Measurements from ENCODE around the gene COL4A1. TPM values are rescaled to one million over a fixed set of nuclear protein-coding genes. Genes with fewer than 3 reads are reported as not detected.
"Not testable (repeated sequence)": the region's sequence is repeated elsewhere in the genome, so short reads cannot be mapped to it uniquely, and the experiment has no call there.

COL4A1 gene
- total RNA-seq, 2 donors from 2014 or later = 140 to 201 TPM

DNA sequence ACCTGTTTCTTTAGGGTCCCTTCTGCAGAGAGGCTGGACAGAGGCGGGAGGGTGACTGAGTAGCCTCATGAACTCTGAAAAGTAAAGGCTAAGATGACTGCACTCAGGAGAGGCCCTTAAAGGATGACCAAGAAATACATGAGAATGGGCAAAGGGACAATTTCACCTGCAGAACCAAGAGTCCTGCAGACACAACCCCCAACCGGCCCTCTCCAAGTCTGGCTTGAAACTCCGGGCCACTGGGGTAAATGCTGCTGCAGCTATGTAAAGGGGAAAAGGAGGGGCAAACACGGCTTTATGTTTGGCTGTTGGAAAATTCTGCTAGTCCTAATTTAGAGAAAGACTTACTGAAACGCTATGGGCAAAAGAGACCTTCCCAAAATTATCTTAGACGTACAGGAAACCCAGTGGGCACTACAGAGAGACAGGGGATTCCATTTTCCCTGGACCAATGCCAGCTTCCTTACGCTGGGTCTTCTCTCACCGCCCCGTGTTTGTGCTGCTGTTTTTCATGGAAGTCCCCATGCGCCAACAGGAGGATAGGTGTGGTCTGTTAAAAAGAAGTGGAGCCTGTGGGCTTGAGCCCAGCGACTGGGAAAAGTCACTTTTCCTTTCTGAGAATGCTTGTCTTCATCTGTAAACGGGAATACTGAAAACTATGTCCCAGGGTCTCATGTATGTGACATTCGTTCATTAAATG is 10.7 kb upstream of the COL4A1 start:
- peaks cover 0 to 94% of the 10 kb centered on the region in 2 donors for H3K4me1 ChIP-seq
- H3K27me3 ChIP-seq = no peaks in the 10 kb centered on the region
- no peak overlapping the region for H3K4me3 ChIP-seq
- no peak overlapping the region for H3K27ac ChIP-seq
- peaks cover 14% of the 10 kb centered on the region for H3K36me3 ChIP-seq
- DNase-seq (ENCODE audit: low spot score) = peak; percentile 55
- no peaks in the 10 kb centered on the region for H3K9me3 ChIP-seq
- TF ChIP-seq, protein P1, sequence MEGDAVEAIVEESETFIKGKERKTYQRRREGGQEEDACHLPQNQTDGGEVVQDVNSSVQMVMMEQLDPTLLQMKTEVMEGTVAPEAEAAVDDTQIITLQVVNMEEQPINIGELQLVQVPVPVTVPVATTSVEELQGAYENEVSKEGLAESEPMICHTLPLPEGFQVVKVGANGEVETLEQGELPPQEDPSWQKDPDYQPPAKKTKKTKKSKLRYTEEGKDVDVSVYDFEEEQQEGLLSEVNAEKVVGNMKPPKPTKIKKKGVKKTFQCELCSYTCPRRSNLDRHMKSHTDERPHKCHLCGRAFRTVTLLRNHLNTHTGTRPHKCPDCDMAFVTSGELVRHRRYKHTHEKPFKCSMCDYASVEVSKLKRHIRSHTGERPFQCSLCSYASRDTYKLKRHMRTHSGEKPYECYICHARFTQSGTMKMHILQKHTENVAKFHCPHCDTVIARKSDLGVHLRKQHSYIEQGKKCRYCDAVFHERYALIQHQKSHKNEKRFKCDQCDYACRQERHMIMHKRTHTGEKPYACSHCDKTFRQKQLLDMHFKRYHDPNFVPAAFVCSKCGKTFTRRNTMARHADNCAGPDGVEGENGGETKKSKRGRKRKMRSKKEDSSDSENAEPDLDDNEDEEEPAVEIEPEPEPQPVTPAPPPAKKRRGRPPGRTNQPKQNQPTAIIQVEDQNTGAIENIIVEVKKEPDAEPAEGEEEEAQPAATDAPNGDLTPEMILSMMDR (IDR thresholded peaks at IDR 0.05) = no peak

DNA sequence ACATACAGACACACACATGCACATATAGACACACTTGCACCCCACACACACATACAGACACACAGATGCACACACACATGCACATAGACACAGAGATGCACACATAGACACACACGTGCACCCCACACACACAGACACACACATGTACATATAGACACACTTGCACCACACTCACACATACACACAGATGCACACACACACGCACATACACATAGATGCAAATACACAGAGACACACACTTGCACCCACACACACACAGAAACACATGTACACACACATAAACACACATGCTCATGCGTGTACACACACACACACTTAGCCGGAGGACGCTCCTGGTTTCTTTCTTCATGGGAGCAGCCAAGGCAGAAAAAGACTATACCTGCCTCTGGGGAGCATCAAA is 10.1 kb upstream of the COL4A1 start:
- peak; percentile 49 for DNase-seq (ENCODE audit: low spot score)
- no peaks in the 10 kb centered on the region for H3K9me3 ChIP-seq
- H3K27me3 ChIP-seq = no peaks in the 10 kb centered on the region
- no peak overlapping the region for H3K27ac ChIP-seq
- H3K4me1 ChIP-seq = peaks cover 0 to 94% of the 10 kb centered on the region in 2 donors
- TF ChIP-seq, protein P1 (IDR thresholded peaks at IDR 0.05) = no peak
- no peak overlapping the region for H3K4me3 ChIP-seq
- H3K36me3 ChIP-seq = peaks cover 14% of the 10 kb centered on the region

DNA sequence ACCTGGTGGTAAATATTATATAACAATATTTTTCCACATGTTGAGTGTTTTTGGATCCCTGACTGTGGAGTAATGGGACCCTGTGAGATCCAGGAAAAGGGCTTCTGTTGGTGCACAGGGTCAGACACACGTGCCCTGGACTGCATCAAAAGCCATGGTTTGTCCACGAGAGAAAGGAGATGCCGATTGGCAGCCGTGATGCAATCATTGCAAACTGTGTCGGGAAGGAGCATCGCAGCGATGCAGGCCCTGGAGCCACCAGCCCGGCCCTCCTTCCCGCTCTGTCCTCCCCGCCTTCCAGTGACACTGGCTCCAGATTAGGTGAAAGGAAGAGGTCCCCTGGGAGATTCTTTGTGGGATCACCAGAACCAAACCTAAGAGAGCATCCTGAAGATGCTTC is 9.2 kb upstream of the COL4A1 start:
- DNase-seq (ENCODE audit: low spot score) = peak; percentile 56
- Histone ChIP-seq H3K9me3 (no peaks in the 10 kb centered on the region), H3K4me3 (no peak overlapping the region), H3K4me1 (peaks cover 0 to 94% of the 10 kb centered on the region in 2 donors), H3K27ac (peak overlapping the region; percentile 77), H3K27me3 (no peaks in the 10 kb centered on the region), H3K36me3 (peaks cover 15% of the 10 kb centered on the region)
- TF ChIP-seq, protein P1 (IDR thresholded peaks at IDR 0.05) = no peak

DNA sequence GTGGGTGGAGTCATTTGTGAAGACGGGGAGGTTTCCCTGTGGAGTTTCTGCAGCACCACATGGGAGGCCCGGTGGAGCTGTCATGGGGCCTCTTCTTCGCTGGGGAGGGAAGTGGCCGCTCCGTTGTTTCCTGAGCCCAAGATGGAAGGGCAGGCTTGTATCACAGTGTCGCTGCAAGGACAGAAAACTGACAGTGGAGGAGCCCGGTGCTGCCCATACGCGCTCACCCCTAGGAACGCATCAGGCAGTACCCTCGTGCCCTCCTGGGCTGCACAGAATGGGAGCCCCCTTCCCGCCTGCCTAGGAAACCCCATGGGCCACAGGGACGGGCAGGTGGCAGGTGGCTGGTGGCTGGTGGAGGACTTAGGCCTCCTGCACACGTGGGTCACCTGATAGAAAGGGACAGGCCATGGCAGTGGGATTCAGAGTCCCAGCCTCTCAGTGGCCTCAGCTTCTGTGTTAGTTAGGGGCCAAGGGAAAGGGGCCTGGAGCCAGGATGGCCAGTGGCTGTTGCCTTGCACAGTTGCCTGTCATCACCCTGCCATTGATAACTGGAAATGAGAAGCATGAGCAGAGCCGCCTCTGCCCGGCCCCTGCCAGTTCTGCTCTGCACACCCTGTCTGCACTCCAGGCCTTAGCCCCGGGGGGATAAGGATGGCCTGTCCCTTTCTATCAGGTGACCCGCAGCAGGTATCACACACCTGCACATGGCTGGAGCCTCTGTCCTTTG is 7.7 kb upstream of the COL4A1 start:
- Histone ChIP-seq H3K9me3 (no peaks in the 10 kb centered on the region), H3K27me3 (no peaks in the 10 kb centered on the region), H3K4me3 (no peak overlapping the region), H3K27ac (peak overlapping the region; percentile 77), H3K36me3 (peaks cover 23% of the 10 kb centered on the region), H3K4me1 (peaks cover 0 to 97% of the 10 kb centered on the region in 2 donors)
- TF ChIP-seq, protein P1 (IDR thresholded peaks at IDR 0.05) = no peak
- peak; percentile 61 for DNase-seq (ENCODE audit: low spot score)

DNA sequence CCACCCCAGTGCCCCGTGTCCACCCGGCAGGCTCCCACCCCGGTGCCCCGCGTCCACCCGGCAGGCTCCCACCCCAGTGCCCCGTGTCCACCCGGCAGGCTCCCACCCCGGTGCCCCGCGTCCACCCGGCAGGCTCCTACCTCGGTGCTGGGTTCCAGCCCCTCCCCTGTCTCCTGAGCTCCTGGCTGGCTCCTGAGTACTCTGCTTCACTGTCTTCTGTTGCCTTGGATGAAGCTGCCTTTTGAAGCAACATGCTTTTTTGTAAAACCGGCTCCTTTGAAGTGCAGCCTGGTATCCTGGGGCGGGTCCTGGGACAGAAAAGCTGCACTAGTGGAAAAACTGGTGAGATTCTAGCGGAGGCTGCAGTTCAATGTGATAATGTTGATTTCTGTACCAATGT is 6.8 kb upstream of the COL4A1 start:
- DNase-seq (ENCODE audit: low spot score); H3K4me3 ChIP-seq; H3K27me3 ChIP-seq; H3K9me3 ChIP-seq: not testable (repeated sequence)
- peak overlapping the region; percentile 77 for H3K27ac ChIP-seq
- H3K36me3 ChIP-seq = peaks cover 23% of the 10 kb centered on the region
- peaks cover 0 to 97% of the 10 kb centered on the region in 2 donors for H3K4me1 ChIP-seq

DNA sequence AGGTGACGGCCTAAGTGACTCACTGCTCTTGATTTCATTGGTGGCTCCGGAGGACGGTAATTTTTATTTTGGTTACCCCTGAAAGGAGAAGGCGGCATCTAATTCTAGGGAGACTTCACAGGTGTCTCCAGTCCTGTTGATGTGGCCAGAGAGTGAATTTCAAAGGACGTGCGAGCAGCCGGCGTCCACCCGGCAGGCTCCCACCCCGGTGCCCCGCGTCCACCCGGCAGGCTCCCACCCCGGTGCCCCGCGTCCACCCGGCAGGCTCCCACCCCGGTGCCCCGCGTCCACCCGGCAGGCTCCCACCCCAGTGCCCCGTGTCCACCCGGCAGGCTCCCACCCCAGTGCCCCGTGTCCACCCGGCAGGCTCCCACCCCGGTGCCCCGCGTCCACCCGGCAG is 6.3 kb upstream of the COL4A1 start:
- not testable (repeated sequence) for DNase-seq (ENCODE audit: low spot score); H3K4me3 ChIP-seq; H3K27me3 ChIP-seq; H3K9me3 ChIP-seq
- H3K27ac ChIP-seq = peak overlapping the region; percentile 97 to 99
- H3K36me3 ChIP-seq = peaks cover 23% of the 10 kb centered on the region
- peaks cover 0 to 95% of the 10 kb centered on the region in 2 donors for H3K4me1 ChIP-seq

Data from right atrium auricular region (tissue), 2 donors.